ENCODE data around the gene TUBA8. TPM values are rescaled to one million over a fixed set of nuclear protein-coding genes. Genes with fewer than 3 reads are reported as not detected.
A peak's percentile ranks its signal among the peaks of the same experiment; 100 is the strongest.
"Not testable (repeated sequence)": the region's sequence is repeated elsewhere in the genome, so short reads cannot be mapped to it uniquely, and the experiment has no call there.

The TUBA8 gene
- polyA plus RNA-seq (2013, experiment 1 of 2): 1.00 TPM
- polyA plus RNA-seq (2013, experiment 2 of 2): 1.5 TPM

DNA sequence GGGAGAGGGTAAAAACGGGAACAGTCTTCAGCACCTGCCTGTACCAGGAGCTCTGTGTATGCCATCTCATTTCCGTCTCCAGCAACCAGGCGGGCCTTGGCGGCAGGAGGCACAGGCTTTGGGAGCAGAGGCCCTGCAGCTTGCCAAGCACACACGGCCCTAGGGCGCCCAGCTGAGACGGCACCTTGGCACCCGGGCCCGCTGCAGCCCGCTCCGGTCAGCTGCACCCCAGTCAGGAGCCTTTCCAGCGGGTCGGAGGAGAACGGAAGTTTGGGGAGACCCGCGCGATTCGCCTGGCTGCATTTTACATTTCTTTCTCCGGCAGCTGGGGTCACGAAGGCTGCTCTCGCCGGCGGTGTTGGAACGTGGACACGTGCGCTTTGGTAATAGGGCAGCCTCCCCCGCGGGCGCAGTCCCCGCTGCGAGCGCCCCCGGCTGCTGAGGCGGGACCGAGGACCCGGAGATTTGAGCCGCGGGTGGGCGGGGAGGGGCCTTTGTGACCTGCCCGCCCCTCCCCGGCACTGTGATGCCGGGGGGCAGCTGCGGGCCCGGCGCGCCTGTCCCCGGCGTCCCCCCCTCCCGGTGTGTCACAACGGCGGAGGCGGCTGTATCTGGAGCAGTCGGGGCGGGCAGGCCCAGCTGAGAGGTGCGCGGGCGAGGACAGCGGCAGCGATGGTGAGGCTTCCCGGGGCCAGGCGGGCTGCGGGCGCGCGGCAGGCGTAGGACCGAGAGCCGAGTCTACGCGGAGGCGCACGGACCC lies at the start of gene TUBA8:
Gene TUBA8 (plus strand): TSS at position 616 of the 760 bp plus-strand sequence. CDS start 57 bp downstream, at position 673.
- Histone ChIP-seq H3K27me3 (ENCODE audit: insufficient read depth, low read length) (peaks cover 42% of the 10 kb centered on the region), H3K9ac (ENCODE audit: low read depth, low read length) (peak within 1 kb of the TSS; percentile 3; the same call in 1 of the 2 replicates), H3K9me3 (ENCODE audit: insufficient read depth, low read depth, low read length) (no peaks in the 10 kb centered on the region; the same call in 1 of the 2 replicates), H3K27ac (ENCODE audit: low read depth, low read length) (no peak within 1 kb of the TSS), H3K36me3 (ENCODE audit: insufficient read depth, low read length) (no peaks in the 10 kb centered on the region), H3K4me3 (ENCODE audit: low read length) (peak within 1 kb of the TSS; percentile 44), H3K4me1 (ENCODE audit: insufficient read depth, low read length) (0 out of 2 replicates have a peak, but pooled peaks cover 6% of the 10 kb centered on the region)
- 4% methylated on average over 72 of the region's 72 CpGs for WGBS

DNA sequence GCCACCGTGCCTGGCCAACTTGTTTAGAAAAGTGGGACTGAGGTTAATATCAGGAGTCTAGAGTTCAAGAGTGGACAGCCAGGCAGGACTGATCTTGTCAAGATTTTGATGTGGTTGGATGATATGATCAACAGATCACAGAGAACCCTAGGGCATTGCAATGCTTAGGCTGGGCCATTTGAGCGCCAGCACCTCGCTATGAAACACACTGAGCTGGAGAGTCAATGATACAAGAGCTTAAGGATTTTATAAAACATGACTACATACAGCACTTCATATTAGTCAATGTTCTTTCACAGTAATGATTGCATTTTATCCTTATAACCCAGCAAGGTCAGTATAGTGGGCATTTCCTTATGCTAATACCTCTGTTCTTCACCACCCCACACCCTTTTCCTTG lies 48.2 kb upstream of the TUBA8 start:
- Histone ChIP-seq H3K36me3 (ENCODE audit: insufficient read depth, low read length) (no peaks in the 10 kb centered on the region), H3K9me3 (ENCODE audit: insufficient read depth, low read depth, low read length) (no peaks in the 10 kb centered on the region), H3K27me3 (ENCODE audit: insufficient read depth, low read length) (no peaks in the 10 kb centered on the region), H3K4me1 (ENCODE audit: insufficient read depth, low read length) (peaks cover 3% of the 10 kb centered on the region; the same call in 1 of the 2 replicates), H3K9ac (ENCODE audit: low read depth, low read length) (no peak overlapping the region), H3K4me3 (ENCODE audit: low read length) (no peak overlapping the region), H3K27ac (ENCODE audit: low read depth, low read length) (no peak overlapping the region)
- 91% methylated on average over 3 of the region's 3 CpGs for WGBS

DNA sequence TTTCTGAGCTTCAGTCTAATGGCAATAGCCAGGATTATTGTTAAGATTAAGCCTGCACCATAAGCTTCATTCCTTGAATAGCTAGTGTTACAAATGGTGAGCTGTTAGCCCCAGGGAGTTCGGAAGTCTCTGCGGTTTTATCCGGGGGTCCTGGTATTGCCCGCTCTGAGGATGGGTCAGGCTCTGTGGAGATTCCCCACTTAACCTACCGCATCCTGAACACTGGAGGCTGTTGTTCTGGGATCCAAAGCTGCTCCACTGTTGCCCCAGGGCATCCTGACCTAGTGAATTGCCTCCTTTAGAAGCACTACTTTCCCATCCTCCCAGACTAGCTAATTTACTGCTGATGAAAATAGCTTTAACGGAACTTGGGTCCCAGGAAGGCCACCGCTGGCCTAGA lies 47.3 kb upstream of the TUBA8 start:
- no peaks in the 10 kb centered on the region for H3K9me3 ChIP-seq (ENCODE audit: insufficient read depth, low read depth, low read length)
- no peaks in the 10 kb centered on the region for H3K27me3 ChIP-seq (ENCODE audit: insufficient read depth, low read length)
- no peaks in the 10 kb centered on the region for H3K36me3 ChIP-seq (ENCODE audit: insufficient read depth, low read length)
- 83% methylated on average over 7 of the region's 7 CpGs for WGBS
- H3K27ac ChIP-seq (ENCODE audit: low read depth, low read length): no peak overlapping the region
- no peak overlapping the region for H3K9ac ChIP-seq (ENCODE audit: low read depth, low read length)
- H3K4me1 ChIP-seq (ENCODE audit: insufficient read depth, low read length): peaks cover 3% of the 10 kb centered on the region; the same call in 1 of the 2 replicates
- no peak overlapping the region for H3K4me3 ChIP-seq (ENCODE audit: low read length)

DNA sequence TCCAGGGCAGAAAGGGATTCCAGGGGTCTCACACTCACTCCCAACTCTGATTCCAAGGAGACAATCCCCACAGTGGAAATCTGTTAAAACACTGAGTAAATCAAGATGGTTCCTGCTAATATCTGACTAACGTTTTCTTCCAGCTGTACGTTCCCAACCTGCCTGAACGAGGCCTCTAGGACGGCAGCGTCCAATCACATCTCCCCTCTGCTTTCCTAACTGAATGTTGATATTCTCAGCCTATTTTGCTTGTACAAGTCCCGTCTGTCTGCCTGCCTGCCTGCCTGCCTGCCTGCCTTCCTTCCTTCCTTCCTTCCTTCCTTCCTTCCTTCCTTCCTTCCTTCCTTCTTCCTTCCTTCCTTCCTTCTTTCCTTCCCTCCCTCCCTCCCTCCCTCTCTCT lies 46.9 kb upstream of the TUBA8 start:
- WGBS: 91% methylated on average over 6 of the region's 6 CpGs
- H3K9me3 ChIP-seq (ENCODE audit: insufficient read depth, low read depth, low read length): not testable (repeated sequence)

DNA sequence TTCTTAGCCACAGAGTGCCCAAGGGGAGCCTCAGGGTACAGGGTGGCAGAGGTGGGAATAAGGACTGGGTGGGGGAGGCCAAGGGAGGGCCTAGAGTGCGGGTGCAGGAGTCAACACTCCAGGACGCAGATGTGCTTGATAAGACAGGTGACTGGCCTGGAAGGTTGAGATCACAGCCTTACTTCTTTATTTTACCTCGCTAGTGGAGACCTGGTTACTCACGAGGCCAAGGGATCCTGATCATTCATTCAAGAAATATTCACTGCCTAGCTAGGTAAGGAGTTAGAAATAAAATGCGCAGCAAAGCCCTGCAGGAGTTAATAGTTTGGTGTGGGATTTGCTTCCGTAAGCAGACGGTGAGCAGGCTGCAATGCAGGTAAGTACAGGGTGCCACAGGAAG lies 46.0 kb upstream of the TUBA8 start:
- Histone ChIP-seq H3K27me3 (ENCODE audit: insufficient read depth, low read length) (no peaks in the 10 kb centered on the region), H3K4me3 (ENCODE audit: low read length) (no peak overlapping the region), H3K9ac (ENCODE audit: low read depth, low read length) (no peak overlapping the region), H3K4me1 (ENCODE audit: insufficient read depth, low read length) (peaks cover 3% of the 10 kb centered on the region; the same call in 1 of the 2 replicates), H3K27ac (ENCODE audit: low read depth, low read length) (no peak overlapping the region), H3K36me3 (ENCODE audit: insufficient read depth, low read length) (no peaks in the 10 kb centered on the region), H3K9me3 (ENCODE audit: insufficient read depth, low read depth, low read length) (no peaks in the 10 kb centered on the region)
- 88% methylated on average over 5 of the region's 7 CpGs for WGBS

More for the DNA sequence above, 46.9 kb upstream of the TUBA8 start:
- H3K4me1 ChIP-seq (ENCODE audit: insufficient read depth, low read length); H3K36me3 ChIP-seq (ENCODE audit: insufficient read depth, low read length); H3K27ac ChIP-seq (ENCODE audit: low read depth, low read length); H3K4me3 ChIP-seq (ENCODE audit: low read length); H3K27me3 ChIP-seq (ENCODE audit: insufficient read depth, low read length); H3K9ac ChIP-seq (ENCODE audit: low read depth, low read length): not testable (repeated sequence)

DNA sequence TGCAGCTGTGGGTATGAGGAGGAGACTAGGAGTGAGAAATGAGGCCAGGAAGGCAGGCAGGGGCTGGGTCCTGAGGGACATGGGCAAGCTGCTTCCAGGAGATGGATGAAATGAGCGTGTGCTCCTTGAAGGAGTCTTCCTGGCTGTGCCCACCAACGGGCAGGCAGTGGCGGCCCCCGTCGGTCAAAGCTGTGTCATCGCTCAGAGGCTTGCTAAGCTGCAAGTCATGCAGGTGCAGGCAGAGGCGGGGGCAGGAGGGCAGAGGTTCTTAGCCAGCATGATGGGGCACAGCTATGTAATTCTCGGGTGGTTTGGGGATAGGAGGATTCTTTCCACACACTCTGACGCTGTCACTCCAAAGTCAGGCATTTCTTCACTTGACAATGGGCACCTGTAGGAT lies 45.4 kb upstream of the TUBA8 start:
- H3K4me1 ChIP-seq (ENCODE audit: insufficient read depth, low read length): peaks cover 3% of the 10 kb centered on the region; the same call in 1 of the 2 replicates
- H3K9me3 ChIP-seq (ENCODE audit: insufficient read depth, low read depth, low read length): no peaks in the 10 kb centered on the region
- H3K36me3 ChIP-seq (ENCODE audit: insufficient read depth, low read length): no peaks in the 10 kb centered on the region
- H3K27me3 ChIP-seq (ENCODE audit: insufficient read depth, low read length): no peaks in the 10 kb centered on the region
- no peak overlapping the region for H3K9ac ChIP-seq (ENCODE audit: low read depth, low read length)
- 76% methylated on average over 9 of the region's 9 CpGs for WGBS
- H3K4me3 ChIP-seq (ENCODE audit: low read length): no peak overlapping the region
- no peak overlapping the region for H3K27ac ChIP-seq (ENCODE audit: low read depth, low read length)

DNA sequence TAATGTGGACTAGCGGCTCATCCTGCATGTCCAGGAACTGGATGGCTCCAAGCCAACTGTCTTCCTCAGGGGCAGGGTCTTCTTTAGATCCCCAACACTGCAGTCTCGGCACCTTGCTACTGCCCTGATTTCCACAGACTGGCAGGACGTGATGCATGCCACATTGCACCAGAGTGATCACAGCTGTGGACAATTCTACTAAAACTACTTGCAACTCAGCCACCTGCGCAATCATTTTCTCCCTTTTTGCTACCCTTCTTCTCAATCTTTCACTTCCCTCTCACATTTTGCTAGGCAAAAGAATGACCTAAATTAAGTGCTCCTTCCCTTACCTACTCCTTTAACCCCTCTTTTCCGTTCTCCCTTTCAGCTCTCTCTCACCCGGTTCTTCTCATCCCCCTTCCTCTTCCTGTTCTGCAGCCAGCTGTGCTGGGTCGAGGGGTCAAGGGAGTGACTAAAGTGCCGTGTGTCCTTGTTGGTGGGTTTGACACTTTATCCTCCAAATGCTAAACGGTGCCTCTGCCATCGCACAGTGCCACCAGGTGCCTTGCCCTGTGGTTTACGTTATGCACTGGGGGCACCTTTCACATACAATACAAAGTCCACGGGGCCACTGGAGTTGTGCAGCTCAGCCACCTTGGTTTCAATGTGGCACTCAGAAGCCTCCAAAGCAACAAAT lies 44.3 kb upstream of the TUBA8 start:
- 88% methylated on average over 12 of the region's 12 CpGs for WGBS
- Histone ChIP-seq H3K27ac (ENCODE audit: low read depth, low read length) (no peak overlapping the region), H3K36me3 (ENCODE audit: insufficient read depth, low read length) (no peaks in the 10 kb centered on the region)

DNA sequence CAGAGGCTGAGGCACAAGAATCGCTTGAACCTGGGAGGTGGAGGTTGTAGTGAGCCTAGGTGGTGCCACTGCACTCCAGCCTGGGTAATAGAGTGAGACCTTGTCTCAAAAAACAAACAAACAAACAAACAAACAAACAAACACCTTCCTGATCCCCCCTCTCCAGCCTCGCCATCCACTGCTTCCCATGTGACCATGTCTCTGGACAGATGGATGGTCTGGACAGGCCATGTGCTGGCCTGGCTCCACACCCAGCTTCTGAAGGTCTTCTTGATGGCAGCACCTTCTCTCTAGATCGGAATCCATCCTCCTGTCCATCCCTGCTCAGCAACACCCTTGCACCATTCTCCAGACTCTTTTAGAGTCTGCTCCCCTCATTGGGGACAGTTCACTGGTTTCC lies 43.5 kb upstream of the TUBA8 start:
- 91% methylated on average over 3 of the region's 3 CpGs for WGBS

More for the DNA sequence above, 44.3 kb upstream of the TUBA8 start:
- H3K9me3 ChIP-seq (ENCODE audit: insufficient read depth, low read depth, low read length): no peaks in the 10 kb centered on the region
- H3K27me3 ChIP-seq (ENCODE audit: insufficient read depth, low read length): no peaks in the 10 kb centered on the region
- H3K9ac ChIP-seq (ENCODE audit: low read depth, low read length): no peak overlapping the region
- H3K4me1 ChIP-seq (ENCODE audit: insufficient read depth, low read length): no peaks in the 10 kb centered on the region
- H3K4me3 ChIP-seq (ENCODE audit: low read length): no peak overlapping the region

DNA sequence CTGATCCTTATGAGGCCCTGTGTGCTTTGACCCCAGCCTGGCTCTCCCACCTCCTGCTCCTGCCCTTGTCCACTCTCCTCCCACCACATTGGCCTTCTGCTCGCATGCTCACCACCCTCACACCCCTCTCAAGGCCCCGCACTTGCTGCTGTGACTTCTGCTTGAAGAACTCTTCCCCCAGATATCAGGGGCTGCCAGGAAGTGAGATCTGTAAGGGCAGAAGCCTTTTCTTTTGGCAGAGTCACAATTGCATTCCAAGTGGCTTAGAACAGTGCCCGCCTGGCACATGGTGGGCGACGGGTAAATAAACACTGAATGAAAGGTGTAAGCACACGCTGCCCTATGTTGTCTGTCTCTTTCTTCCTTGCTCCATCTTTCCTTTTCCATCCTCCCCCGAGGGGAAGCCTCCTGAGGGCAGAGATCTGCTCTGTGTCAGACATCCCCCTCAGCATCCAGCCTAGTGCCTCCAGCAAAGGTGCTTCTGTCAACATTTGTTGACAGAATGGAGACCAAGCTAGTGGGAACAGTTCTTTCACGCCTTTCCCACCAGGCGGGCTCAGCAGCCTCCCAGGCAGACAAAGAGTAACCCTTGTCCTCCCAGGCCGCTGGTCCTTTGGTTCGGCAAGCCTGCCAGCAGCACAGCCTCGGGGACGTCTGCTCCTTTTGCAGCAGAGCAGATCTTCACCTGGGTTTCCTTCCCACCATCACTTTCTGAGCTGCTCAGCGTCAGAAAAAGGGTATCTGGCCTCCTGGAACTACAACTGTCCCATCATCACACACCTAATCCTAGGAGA lies 42.9 kb upstream of the TUBA8 start:
- Histone ChIP-seq H3K9ac (ENCODE audit: low read depth, low read length) (peak overlapping the region; percentile 5; the same call in 1 of the 2 replicates), H3K4me3 (ENCODE audit: low read length) (no peak overlapping the region), H3K27ac (ENCODE audit: low read depth, low read length) (no peak overlapping the region; the same call in 1 of the 2 replicates), H3K9me3 (ENCODE audit: insufficient read depth, low read depth, low read length) (no peaks in the 10 kb centered on the region), H3K36me3 (ENCODE audit: insufficient read depth, low read length) (no peaks in the 10 kb centered on the region), H3K27me3 (ENCODE audit: insufficient read depth, low read length) (no peaks in the 10 kb centered on the region), H3K4me1 (ENCODE audit: insufficient read depth, low read length) (no peaks in the 10 kb centered on the region)
- 78% methylated on average over 14 of the region's 14 CpGs for WGBS

More for the DNA sequence above, 43.5 kb upstream of the TUBA8 start:
- no peaks in the 10 kb centered on the region for H3K27me3 ChIP-seq (ENCODE audit: insufficient read depth, low read length)
- no peaks in the 10 kb centered on the region for H3K4me1 ChIP-seq (ENCODE audit: insufficient read depth, low read length)
- no peaks in the 10 kb centered on the region for H3K9me3 ChIP-seq (ENCODE audit: insufficient read depth, low read depth, low read length)
- H3K9ac ChIP-seq (ENCODE audit: low read depth, low read length): no peak overlapping the region
- no peak overlapping the region for H3K4me3 ChIP-seq (ENCODE audit: low read length)
- no peak overlapping the region for H3K27ac ChIP-seq (ENCODE audit: low read depth, low read length)
- no peaks in the 10 kb centered on the region for H3K36me3 ChIP-seq (ENCODE audit: insufficient read depth, low read length)

DNA sequence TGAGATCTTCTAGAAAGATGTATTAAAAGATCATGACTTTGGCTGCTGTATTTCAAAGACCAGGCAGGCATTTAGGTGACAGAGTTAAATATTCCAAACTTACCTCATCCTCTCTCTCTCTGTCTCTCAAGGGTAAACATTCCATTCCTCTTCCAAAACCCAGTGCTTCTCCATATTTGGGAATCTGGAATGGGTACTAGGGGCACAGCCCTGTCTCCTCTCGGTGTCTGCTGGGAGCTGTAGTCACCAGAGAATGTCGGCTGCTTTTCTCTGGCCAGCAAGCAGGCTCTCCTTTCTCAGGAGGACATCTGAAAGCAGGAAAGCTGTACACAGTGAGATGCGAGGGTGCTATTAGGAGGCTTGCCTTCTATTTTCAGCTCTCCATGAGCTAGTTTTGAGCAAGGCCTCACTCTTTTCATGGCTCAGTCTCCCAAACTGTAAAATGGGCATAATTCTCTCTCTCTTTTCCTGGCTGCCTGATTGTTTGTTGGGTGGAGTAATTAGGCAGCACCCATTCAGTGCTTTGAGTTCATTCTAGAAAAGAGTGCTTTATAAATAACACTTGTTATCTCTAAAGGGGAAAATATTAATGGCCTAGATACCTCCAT lies 42.1 kb upstream of the TUBA8 start:
- H3K4me3 ChIP-seq (ENCODE audit: low read length): no peak overlapping the region
- H3K9me3 ChIP-seq (ENCODE audit: insufficient read depth, low read depth, low read length): no peaks in the 10 kb centered on the region
- H3K27ac ChIP-seq (ENCODE audit: low read depth, low read length): no peak overlapping the region
- WGBS: 63% methylated on average over 3 of the region's 3 CpGs
- H3K4me1 ChIP-seq (ENCODE audit: insufficient read depth, low read length): no peaks in the 10 kb centered on the region
- peak overlapping the region; percentile 5; the same call in 1 of the 2 replicates for H3K9ac ChIP-seq (ENCODE audit: low read depth, low read length)
- H3K36me3 ChIP-seq (ENCODE audit: insufficient read depth, low read length): no peaks in the 10 kb centered on the region
- no peaks in the 10 kb centered on the region for H3K27me3 ChIP-seq (ENCODE audit: insufficient read depth, low read length)
